Loucy (cell line): ENCODE results near the gene SMIM12.

Experiments
- H2AFZ ChIP-seq: fragments of 200-600 bp; sonication (generic); 2 replicates; pipeline ENCODE4 v1.6.0; 2016; ENCODE audit warnings: antibody characterized with exemption, mild to moderate bottlenecking, low read length, moderate library complexity
- H3F3A ChIP-seq: fragments of 200-600 bp; 2 replicates; pipeline ENCODE4 v1.6.0; 2016; ENCODE audit warnings: antibody characterized with exemption, low read depth, mild to moderate bottlenecking
- H3K27me3 ChIP-seq: fragments of 200-600 bp; sonication (generic); 2 replicates; pipeline ENCODE4 v1.6.1; 2014; ENCODE audit warnings: low read length, mild to moderate bottlenecking; ENCODE audit not compliant: insufficient read depth, poor library complexity, severe bottlenecking
- H3K36me3 ChIP-seq: fragments of 200-600 bp; sonication (generic); 2 replicates; pipeline ENCODE4 v1.6.1; 2016; ENCODE audit warnings: low read length; ENCODE audit not compliant: insufficient read depth
- H3K4me1 ChIP-seq: fragments of 200-600 bp; sonication (generic); 2 replicates; pipeline ENCODE4 v1.5.1; 2014; ENCODE audit warnings: low read length, mild to moderate bottlenecking; ENCODE audit not compliant: insufficient read depth, poor library complexity, severe bottlenecking
- H3K4me2 ChIP-seq: fragments of 200-600 bp; sonication (generic); 2 replicates; pipeline ENCODE4 v1.6.0; 2014; ENCODE audit warnings: antibody characterized with exemption, low read length, low read depth, mild to moderate bottlenecking; ENCODE audit not compliant: poor library complexity, severe bottlenecking
- H3K4me3 ChIP-seq: fragments of 200-600 bp; sonication (generic); 2 replicates; pipeline ENCODE4 v1.5.1; 2014; ENCODE audit warnings: low read length, mild to moderate bottlenecking, mixed read lengths; ENCODE audit not compliant: poor library complexity, severe bottlenecking
- H3K79me2 ChIP-seq: fragments of 200-600 bp; sonication (generic); 2 replicates; pipeline ENCODE4 v1.6.1; 2014; ENCODE audit warnings: low read length; ENCODE audit not compliant: insufficient read depth
- H3K9ac ChIP-seq: fragments of 200-600 bp; sonication (generic); 2 replicates; pipeline ENCODE4 v1.6.0; 2014; ENCODE audit warnings: mild to moderate bottlenecking, low read depth, low read length, moderate library complexity; ENCODE audit not compliant: poor library complexity, severe bottlenecking
- H3K9me2 ChIP-seq: fragments of 200-600 bp; sonication (generic); replicated peaks from 2 replicates; pipeline ENCODE4 v1.6.1; 2016; ENCODE audit warnings: low read depth, low read length, mixed read lengths
- H3K9me3 ChIP-seq: fragments of 200-600 bp; sonication (generic); 2 replicates; pipeline ENCODE4 v1.6.1; 2014; ENCODE audit warnings: mild to moderate bottlenecking, antibody characterized with exemption, low read length, low read depth; ENCODE audit not compliant: insufficient read depth
- H4K20me1 ChIP-seq: fragments of 200-600 bp; sonication (generic); 2 replicates; pipeline ENCODE4 v1.6.0; 2014; ENCODE audit warnings: antibody characterized with exemption, low read length, mild to moderate bottlenecking; ENCODE audit not compliant: insufficient read depth, poor library complexity, severe bottlenecking
- CTCF ChIP-seq: fragments of 200-600 bp; sonication (generic); conservative IDR thresholded peaks from 2 replicates; pipeline ENCODE4 v1.5.1; 2014; ENCODE audit warnings: mild to moderate bottlenecking, antibody characterized with exemption, low read length
- EZH2phosphoT487 ChIP-seq: fragments of 200-600 bp; IDR thresholded peaks from 2 replicates; pipeline ENCODE4 v1.6.1; 2018; ENCODE audit warnings: antibody characterized with exemption, mild to moderate bottlenecking, moderate library complexity, borderline replicate concordance

SMIM12 gene

GRCh38 chr1:34904236-34905097 lies 44.9 kb upstream of the SMIM12 start:
- Histone ChIP-seq H2AFZ (no peak overlapping the region), H3K9me3 (no peaks in the 10 kb centered on the region), H3K4me1 (no peaks in the 10 kb centered on the region), H3K79me2 (no peaks in the 10 kb centered on the region), H3K27me3 (no peaks in the 10 kb centered on the region), H4K20me1 (no peaks in the 10 kb centered on the region), H3K4me2 (no peak overlapping the region), H3K4me3 (no peak overlapping the region), H3K9me2 (no peaks in the 10 kb centered on the region), H3K9ac (no peak overlapping the region), H3K36me3 (no peaks in the 10 kb centered on the region), H3F3A (no peaks in the 10 kb centered on the region)
- TF ChIP-seq CTCF (no peak), EZH2phosphoT487 (no peak)

GRCh38 chr1:34901919-34902318 lies 42.4 kb upstream of the SMIM12 start:
- no peak overlapping the region for H3K9ac ChIP-seq
- H3K36me3 ChIP-seq = no peaks in the 10 kb centered on the region
- H3K4me1 ChIP-seq = peaks cover 9% of the 10 kb centered on the region
- no peak overlapping the region for H3K4me2 ChIP-seq
- H3K9me2 ChIP-seq = no peaks in the 10 kb centered on the region
- H3F3A ChIP-seq = no peaks in the 10 kb centered on the region
- H3K4me3 ChIP-seq = no peak overlapping the region
- H3K9me3 ChIP-seq = no peaks in the 10 kb centered on the region
- no peak overlapping the region for H2AFZ ChIP-seq
- H3K79me2 ChIP-seq = no peaks in the 10 kb centered on the region
- no peaks in the 10 kb centered on the region for H3K27me3 ChIP-seq
- no peaks in the 10 kb centered on the region for H4K20me1 ChIP-seq
- no peak for TF ChIP-seq CTCF
- TF ChIP-seq EZH2phosphoT487 = no peak

GRCh38 chr1:34900775-34901502 lies 41.4 kb upstream of the SMIM12 start:
- no peaks in the 10 kb centered on the region for H3K27me3 ChIP-seq
- H2AFZ ChIP-seq = no peak overlapping the region
- peaks cover 9% of the 10 kb centered on the region for H3K4me1 ChIP-seq
- TF ChIP-seq CTCF (no peak), EZH2phosphoT487 (no peak)
- H3K36me3 ChIP-seq = no peaks in the 10 kb centered on the region
- no peaks in the 10 kb centered on the region for H4K20me1 ChIP-seq
- no peak overlapping the region for H3K4me2 ChIP-seq
- no peaks in the 10 kb centered on the region for H3K79me2 ChIP-seq
- H3F3A ChIP-seq = no peaks in the 10 kb centered on the region
- H3K9ac ChIP-seq = no peak overlapping the region
- H3K4me3 ChIP-seq = no peak overlapping the region
- no peaks in the 10 kb centered on the region for H3K9me3 ChIP-seq
- H3K9me2 ChIP-seq = no peaks in the 10 kb centered on the region
